Right ventricle myocardium inferior (tissue), 1 donor: ENCODE data around the gene PDE11A. TPM values are rescaled to one million over a fixed set of nuclear protein-coding genes. Genes with fewer than 3 reads are reported as not detected.
"Not testable (repeated sequence)": the region's sequence is repeated elsewhere in the genome, so short reads cannot be mapped to it uniquely, and the experiment has no call there.

ENCODE experiments used
- ATAC-seq: fragments of 200-7000 bp; cut with Tn5 transposase; one replicate; pipeline ENCODE4 v1.9.1; 2020; ENCODE audit warnings: mild to moderate bottlenecking, moderate library complexity
- DNase-seq: peaks from one replicate; pipeline ENCODE4 v3.0.0; 2021; ENCODE audit errors: missing footprints
- intact Hi-C: fragments of 100-400 bp; cut with DNase I; formaldehyde crosslinking; loops from one replicate; pipeline ENCODE4 v1.11.0; 2022
- total RNA-seq: library from RNA; stranded (reverse); fragmentation: NEBNext Ultra II Directional; extraction: Animal tissue kit (Norgen Biotek cat#: 25700); gene quantifications from one replicate; pipeline ENCODE4 v1.2.1, GENCODE V29; 2021
- donor health status: DM: no; HTN: yes; CAD: no; lungs with severe emphysema.

The PDE11A gene
- total RNA-seq, 1 donor from 2014 or later, result 4.4 TPM

- DNase-seq, ATAC-seq, intact Hi-C loops: not testable (repeated sequence)
Observed at GRCh38 chr2:178033583-178033982, 39.0 kb downstream of the PDE11A start.

GRCh38 chr2:178029342-178029741 lies 43.2 kb downstream of the PDE11A start:
- ATAC-seq, result no peak

DNA sequence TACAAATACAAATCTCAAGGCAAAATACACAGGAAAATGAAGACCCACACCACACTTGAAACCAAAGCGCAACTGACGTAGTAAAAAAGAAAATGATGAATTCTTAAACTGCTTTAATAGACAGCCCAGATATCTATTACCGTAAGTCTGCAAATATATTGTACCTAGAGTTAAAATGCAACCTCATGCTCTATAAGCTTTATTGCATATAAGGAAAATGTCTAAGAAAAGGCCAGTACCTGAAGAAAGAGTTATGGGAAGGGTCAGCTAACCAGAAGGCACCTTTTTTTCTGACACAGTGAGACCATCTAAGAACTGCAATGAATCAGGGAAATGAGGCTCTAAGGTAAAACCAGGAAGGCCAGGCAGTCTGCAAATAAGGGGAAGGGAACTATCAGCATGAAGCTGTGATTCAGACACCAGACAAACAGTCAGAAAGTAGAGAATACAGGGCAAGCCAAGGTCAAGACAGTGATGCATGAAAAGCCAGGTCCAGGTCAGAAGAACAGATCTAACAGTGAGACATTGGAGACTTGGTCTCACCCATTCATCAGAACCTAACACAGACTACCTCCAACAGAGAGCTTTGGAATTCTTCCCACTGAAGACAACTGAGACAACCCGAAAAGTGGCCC lies 46.9 kb downstream of the PDE11A start:
- DNase-seq (no peak), ATAC-seq (no peak)
- intact Hi-C loops, result no loop called here

More at GRCh38 chr2:178029342-178029741, 43.2 kb downstream of the PDE11A start:
- DNase-seq, result no peak
- intact Hi-C loops, result no loop called here

- no peak for DNase-seq
- no peak for ATAC-seq
- intact Hi-C loops, result no loop called here
Observed at GRCh38 chr2:178018141-178018540, 54.4 kb downstream of the PDE11A start.

DNA sequence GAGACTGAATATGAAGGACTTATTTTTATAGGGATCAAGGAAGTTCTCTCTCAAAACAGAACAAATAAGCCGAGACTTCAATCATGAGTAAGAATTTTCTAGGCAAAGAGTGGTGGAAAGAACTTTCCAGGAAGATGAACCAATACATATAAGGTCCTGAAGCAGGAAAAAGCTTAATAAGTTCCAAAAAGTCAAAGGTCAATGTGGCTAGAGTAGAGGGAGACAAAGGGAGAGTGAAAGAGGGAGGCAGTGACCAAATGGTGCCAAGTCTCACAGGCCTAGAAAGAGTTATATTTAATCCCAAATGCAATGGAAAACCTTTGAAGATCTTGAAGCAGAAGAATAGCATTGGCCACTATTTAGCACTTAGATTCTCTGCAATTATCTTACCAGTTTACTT lies 56.0 kb downstream of the PDE11A start:
- ATAC-seq (no peak), DNase-seq (no peak)
- intact Hi-C loops, result no loop called here

- intact Hi-C loops, result no loop called here
- ATAC-seq (no peak), DNase-seq (no peak)
Observed at GRCh38 chr2:178012639-178013038, 59.9 kb downstream of the PDE11A start.

GRCh38 chr2:178009813-178010212 lies 62.8 kb downstream of the PDE11A start:
- ATAC-seq (no peak), DNase-seq (no peak)
- intact Hi-C loops, result no loop called here

- no peak for DNase-seq
- intact Hi-C loops, result no loop called here
- no peak for ATAC-seq
Observed at GRCh38 chr2:178008636-178009289, 63.8 kb downstream of the PDE11A start.

DNA sequence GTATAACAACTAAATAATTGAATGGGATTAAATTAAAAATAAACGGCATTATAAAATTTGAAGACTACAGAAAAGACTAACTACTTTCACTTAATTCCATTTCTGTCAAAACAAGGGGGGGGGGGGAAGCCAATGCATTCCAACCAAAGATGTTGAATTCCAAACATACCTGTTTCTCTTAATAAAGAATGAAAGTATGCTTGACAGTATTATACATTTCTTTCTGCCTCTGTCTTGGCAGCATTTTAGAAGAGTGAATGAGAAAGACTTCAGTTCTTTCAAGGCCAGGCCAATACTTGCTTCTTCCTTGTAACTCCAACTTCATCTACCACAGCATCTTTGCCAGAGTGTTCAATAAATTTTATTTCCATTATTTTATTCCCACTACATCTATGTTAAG lies 65.9 kb downstream of the PDE11A start:
- DNase-seq (no peak), ATAC-seq (no peak)
- intact Hi-C loops, result no loop called here

GRCh38 chr2:178005756-178006155 lies 66.8 kb downstream of the PDE11A start:
- DNase-seq (no peak), ATAC-seq (no peak)
- intact Hi-C loops, result no loop called here

- DNase-seq, result no peak
- ATAC-seq, result no peak
- intact Hi-C loops, result no loop called here
Observed at GRCh38 chr2:178002038-178002437, 70.5 kb downstream of the PDE11A start.

GRCh38 chr2:177998996-177999395 lies 73.6 kb downstream of the PDE11A start:
- intact Hi-C loops, result no loop called here
- no peak for DNase-seq
- ATAC-seq, result no peak

- DNase-seq (no peak), ATAC-seq (no peak)
- intact Hi-C loops, result no loop called here
Observed at GRCh38 chr2:177998006-177998405, 74.6 kb downstream of the PDE11A start.

GRCh38 chr2:177992992-177993391 lies 79.6 kb downstream of the PDE11A start:
- intact Hi-C loops, result no loop called here
- DNase-seq (no peak), ATAC-seq (no peak)

GRCh38 chr2:177989029-177989885 lies 83.3 kb downstream of the PDE11A start:
- ATAC-seq, result no peak
- intact Hi-C loops, result no loop called here
- DNase-seq, result no peak

- intact Hi-C loops, result no loop called here
- ATAC-seq, result no peak
- DNase-seq, result no peak
Observed at GRCh38 chr2:177984749-177985148, 87.8 kb downstream of the PDE11A start.

GRCh38 chr2:177983183-177983788 lies 89.3 kb downstream of the PDE11A start:
- DNase-seq (no peak), ATAC-seq (no peak)

DNA sequence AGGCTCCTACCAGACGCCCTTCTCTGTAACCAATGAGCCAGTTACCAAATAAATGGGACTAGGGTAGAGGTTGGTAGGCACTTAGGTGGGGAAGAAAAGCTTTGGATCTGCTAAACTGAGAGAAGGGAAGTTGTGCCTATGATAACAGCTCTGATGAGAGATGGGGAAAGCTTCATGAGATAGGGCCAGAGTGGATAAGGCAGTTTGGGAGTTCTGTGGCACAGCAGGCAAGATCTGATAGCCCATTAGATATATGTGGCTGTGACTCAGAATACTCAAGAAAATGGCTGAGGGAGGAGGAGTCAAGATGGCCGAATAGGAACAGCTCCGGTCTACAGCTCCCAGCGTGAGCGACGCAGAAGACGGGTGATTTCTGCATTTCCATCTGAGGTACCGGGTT lies 99.8 kb downstream of the PDE11A start:
- ATAC-seq (no peak), DNase-seq (no peak)
- intact Hi-C loops, result no loop called here

More at GRCh38 chr2:177983183-177983788, 89.3 kb downstream of the PDE11A start:
- intact Hi-C loops, result no loop called here

DNA sequence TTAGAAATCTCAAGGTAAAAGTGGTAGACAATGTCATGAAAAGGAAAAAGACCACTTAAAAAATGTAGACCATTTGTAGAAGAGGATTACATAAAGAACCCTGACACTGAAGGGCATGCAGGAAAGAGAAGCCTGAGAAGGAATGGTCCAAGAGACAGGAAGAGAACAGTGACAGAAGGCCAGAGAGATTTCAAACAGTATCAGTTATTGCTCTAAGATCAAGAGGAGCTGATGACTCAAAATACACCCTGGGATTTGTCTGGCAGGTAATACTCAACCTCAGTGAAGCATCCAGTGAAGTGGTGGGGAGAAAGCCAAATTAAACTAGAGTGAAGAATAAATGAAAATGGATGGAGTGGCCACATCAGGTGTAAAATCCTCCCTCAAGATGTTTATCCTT lies 100.5 kb downstream of the PDE11A start:
- DNase-seq, result no peak
- intact Hi-C loops, result no loop called here

More for the DNA sequence above, 100.5 kb downstream of the PDE11A start:
- no peak for ATAC-seq
